WERI-Rb-1 (cell line): Measurements from ENCODE around the gene PHF14.

ENCODE experiments used
- DNase-seq: peaks from one replicate; pipeline ENCODE4 v3.0.0-alpha.2; 2020
- H3K27ac ChIP-seq: fragments of 250-450 bp; sonication (Bioruptor Pico); 2 replicates; pipeline ENCODE4 v1.5.1; 2020; ENCODE audit warnings: mild to moderate bottlenecking, moderate library complexity
- H3K27me3 ChIP-seq: fragments of 250-450 bp; sonication (Bioruptor Pico); 2 replicates; pipeline ENCODE4 v1.5.1; 2021; ENCODE audit warnings: mild to moderate bottlenecking, low read depth, moderate library complexity; ENCODE audit not compliant: insufficient read depth, severe bottlenecking
- H3K36me3 ChIP-seq: fragments of 250-450 bp; sonication (Bioruptor Pico); 2 replicates; pipeline ENCODE4 v1.5.1; 2020; ENCODE audit warnings: mild to moderate bottlenecking, moderate library complexity
- H3K4me3 ChIP-seq: 2 replicates; pipeline ENCODE4 v1.5.1; 2011; ENCODE audit warnings: low read depth, mild to moderate bottlenecking, control low read depth, low read length
- H3K9me3 ChIP-seq: fragments of 250-450 bp; sonication (Bioruptor Pico); 2 replicates; pipeline ENCODE4 v1.5.1; 2021; ENCODE audit warnings: mild to moderate bottlenecking, moderate library complexity; ENCODE audit not compliant: severe bottlenecking
- CTCF ChIP-seq: IDR thresholded peaks from 2 replicates; pipeline ENCODE4 v1.5.1; 2011; ENCODE audit warnings: low read depth, mild to moderate bottlenecking, control low read depth, inconsistent platforms, low read length

The PHF14 gene

GRCh38 chr7:11127114-11127785, 153.6 kb downstream of the PHF14 start:
- no peak overlapping the region for H3K27ac ChIP-seq
- H3K36me3 ChIP-seq, result no peaks in the 10 kb centered on the region
- H3K27me3 ChIP-seq, result no peaks in the 10 kb centered on the region
- no peak for DNase-seq
- no peak overlapping the region for H3K4me3 ChIP-seq
- no peak for TF ChIP-seq CTCF
- H3K9me3 ChIP-seq, result no peaks in the 10 kb centered on the region

DNA sequence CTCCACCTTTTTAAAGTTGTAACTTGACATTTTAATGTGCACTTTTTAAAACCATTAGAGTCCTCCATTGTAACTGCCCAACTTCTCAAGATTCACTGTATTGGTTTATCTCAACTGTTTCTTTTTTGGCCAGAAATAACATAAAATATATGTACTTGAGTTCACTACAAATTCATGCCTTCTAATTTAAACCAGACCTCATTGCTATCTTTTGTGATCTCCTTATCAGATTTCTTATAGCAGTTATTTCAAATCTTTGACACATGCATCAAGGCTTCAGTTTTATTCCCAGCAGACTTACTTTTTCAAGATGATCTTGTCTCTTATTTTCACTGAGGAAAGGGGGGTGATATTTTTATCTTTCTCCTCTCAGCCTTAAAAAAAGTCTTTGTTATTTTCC, 154.3 kb downstream of the PHF14 start:
- no peak overlapping the region for H3K27ac ChIP-seq
- H3K36me3 ChIP-seq, result no peaks in the 10 kb centered on the region
- no peak overlapping the region for H3K4me3 ChIP-seq
- no peak for DNase-seq
- TF ChIP-seq CTCF, result no peak
- no peaks in the 10 kb centered on the region for H3K9me3 ChIP-seq
- H3K27me3 ChIP-seq, result no peaks in the 10 kb centered on the region

DNA sequence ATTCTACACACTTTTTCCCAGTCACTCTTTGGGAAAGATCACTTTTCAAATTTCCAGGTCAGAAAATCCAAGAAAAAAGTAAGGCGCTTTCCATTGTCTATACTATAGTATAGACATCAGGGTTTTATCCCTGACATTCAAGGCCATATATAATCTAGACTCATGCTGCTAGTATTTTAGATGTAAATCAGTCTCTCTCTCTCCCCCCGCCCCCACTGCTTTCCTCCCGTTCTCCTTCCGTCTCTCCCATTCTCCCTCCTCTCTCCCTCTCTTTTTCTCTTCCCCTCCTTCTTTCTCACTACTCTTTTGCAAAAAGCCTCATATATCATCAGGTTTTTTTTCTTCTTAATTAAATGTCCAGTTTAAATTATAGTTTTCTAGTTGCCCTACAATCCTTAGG, 154.8 kb downstream of the PHF14 start:
- TF ChIP-seq CTCF, result no peak
- no peak for DNase-seq
- Histone ChIP-seq H3K4me3 (no peak overlapping the region), H3K9me3 (no peaks in the 10 kb centered on the region), H3K36me3 (no peaks in the 10 kb centered on the region), H3K27me3 (no peaks in the 10 kb centered on the region), H3K27ac (no peak overlapping the region)

GRCh38 chr7:11130012-11130411, 156.3 kb downstream of the PHF14 start:
- Histone ChIP-seq H3K4me3 (no peak overlapping the region), H3K36me3 (no peaks in the 10 kb centered on the region), H3K9me3 (no peaks in the 10 kb centered on the region), H3K27ac (no peak overlapping the region), H3K27me3 (no peaks in the 10 kb centered on the region)
- TF ChIP-seq CTCF, result no peak
- no peak for DNase-seq

DNA sequence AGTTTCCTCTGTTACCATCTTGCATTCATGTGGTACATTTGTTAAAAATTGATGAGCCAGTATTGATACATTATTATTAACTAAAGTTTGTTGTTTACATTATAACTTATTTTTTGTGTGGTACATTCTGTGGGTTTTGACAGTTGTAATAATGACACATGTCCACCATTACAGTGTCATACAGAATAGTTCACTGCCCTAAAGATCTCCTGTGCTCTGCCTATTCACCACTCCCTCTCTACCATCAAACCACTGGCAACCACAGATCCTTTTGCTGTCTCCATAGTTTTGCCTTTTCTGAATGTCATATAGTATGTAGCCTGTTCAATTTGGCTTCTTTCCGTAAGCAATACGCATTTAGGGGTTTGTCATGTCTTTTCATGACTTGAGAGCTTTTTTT, 156.9 kb downstream of the PHF14 start:
- H3K27ac ChIP-seq, result no peak overlapping the region

More for the DNA sequence above, 156.9 kb downstream of the PHF14 start:
- peaks cover under 1% of the 10 kb centered on the region; the same call in 1 of the 2 replicates for H3K36me3 ChIP-seq
- TF ChIP-seq CTCF, result no peak
- no peak overlapping the region for H3K4me3 ChIP-seq
- H3K27me3 ChIP-seq, result no peaks in the 10 kb centered on the region
- no peak for DNase-seq
- H3K9me3 ChIP-seq, result no peaks in the 10 kb centered on the region
